Medulla oblongata (tissue), 1 donor: ENCODE results near the gene GATAD2A.
A peak's percentile ranks its signal among the peaks of the same experiment; 100 is the strongest.
"Not testable (repeated sequence)": the region's sequence is repeated elsewhere in the genome, so short reads cannot be mapped to it uniquely, and the experiment has no call there.

Experiments used
- DNase-seq: peaks from one replicate; pipeline ENCODE4 v3.0.0-alpha.2; 2015; ENCODE audit errors: extremely low spot score

GATAD2A gene

DNA sequence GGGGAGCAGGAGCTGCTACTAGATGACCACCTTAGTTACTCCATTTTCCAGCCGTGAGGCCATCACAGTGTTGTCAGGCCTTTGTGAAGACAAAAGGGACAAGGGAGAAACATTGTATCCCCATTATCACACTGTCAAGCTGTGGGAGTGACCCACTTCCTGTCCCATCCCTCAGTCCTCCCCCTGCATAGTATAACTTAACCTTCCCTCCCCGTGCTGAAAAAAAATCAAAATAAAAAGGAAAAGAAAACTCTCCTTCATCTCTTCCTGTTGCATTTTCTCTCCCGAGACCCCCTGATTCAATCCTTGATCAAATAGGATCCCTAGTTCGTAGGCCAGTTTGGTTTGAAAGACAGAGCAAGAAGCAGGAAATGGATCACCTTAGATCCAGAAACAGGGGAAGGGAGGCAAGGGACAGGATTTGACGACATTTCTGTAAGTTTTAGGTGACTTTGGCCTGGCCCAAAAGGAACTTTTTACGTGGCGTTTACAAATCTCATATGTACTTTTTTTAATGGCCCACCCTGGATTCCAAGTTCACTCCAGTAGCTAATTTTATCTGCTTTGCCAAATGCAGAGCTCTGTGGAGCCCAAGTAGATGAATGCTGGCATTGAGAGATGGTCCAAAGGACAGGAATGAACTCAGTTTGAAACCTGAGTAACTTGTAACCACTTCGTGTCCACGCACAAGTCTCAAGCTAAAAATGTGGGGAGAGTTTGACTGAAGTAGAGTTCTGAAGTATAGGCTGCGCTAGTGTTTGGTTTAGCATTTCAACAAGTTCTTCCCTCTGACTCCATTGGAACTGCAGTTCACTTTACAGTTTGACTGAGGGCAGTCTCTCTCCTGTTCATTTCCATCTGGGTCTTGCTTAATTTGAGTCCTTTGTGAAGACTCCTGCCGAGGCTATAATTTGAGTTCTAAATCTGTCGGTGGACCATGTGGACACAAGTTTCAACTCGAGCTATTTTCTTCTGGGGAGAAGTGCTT lies 16.6 kb upstream of the GATAD2A start:
- DNase-seq, result no peak

- DNase-seq, result not testable (repeated sequence)
Observed at GRCh38 chr19:19389683-19390082, 15.8 kb upstream of the GATAD2A start.

GRCh38 chr19:19394333-19394732 lies 11.1 kb upstream of the GATAD2A start:
- not testable (repeated sequence) for DNase-seq

DNA sequence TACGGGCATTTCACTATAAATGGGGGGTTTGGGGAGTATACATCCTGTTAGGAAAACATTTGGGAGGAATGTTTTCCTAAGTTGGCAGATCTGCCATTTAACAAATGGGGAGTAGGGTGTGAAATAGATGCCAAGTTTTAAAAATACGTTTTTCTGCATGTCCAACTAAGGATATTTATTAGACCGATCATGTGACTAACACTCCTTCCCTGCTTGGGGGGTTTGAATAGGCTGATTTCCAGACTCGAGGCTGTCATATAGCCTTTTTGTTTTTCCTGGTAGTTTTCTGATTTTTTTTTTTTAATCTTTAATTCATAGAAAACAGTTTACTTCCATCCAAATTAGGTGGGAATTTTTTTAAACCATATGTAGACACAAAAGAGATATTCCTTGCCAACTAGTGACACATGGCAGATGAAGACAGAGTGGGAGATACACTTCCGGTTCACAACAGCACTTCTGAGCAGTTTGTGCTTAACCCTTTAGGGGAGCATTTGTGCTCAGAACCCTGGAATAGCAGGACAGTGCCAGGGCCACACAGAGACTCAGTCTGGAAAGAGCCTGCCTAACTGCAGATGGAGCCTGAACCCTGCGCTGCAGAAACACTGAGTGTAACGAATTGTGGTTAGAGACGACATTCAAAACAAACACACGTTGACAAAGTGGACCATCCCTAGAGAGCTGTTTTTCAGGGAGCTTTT lies 5.6 kb upstream of the GATAD2A start:
- DNase-seq, result no peak

DNA sequence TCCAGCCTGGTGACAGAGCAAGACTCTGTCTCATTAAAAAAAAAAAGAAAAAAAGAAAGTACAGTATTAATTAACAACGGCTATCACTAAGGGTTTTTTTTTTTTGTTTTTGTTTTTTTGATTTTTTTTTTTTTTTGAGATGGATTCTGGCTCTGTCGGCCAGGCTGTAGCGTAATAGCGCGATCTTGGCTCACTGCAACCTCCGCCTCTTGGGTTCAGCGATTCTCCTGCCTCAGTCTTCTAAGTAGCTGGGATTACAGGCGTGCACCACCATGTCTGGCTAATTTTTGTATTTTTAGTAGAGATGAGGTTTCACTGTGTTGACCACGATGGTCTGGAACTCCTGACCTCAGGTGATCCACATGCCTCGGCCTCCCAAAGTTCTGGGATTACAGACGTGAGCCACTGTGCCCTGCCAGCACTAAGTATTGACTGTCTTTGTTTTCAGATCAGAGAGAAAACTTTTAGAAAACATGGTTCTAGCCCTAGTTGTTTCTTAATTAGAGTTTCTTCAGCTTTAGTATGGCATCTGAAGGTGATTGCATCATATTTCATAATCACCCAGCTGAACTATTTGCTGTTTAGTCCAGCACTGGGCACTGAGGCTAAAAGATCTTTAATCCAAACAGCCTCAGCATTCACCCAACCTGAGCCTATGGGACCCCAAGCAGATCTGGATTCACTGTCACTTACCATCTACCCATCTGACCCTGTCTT lies 2.7 kb upstream of the GATAD2A start:
- DNase-seq, result no peak

DNA sequence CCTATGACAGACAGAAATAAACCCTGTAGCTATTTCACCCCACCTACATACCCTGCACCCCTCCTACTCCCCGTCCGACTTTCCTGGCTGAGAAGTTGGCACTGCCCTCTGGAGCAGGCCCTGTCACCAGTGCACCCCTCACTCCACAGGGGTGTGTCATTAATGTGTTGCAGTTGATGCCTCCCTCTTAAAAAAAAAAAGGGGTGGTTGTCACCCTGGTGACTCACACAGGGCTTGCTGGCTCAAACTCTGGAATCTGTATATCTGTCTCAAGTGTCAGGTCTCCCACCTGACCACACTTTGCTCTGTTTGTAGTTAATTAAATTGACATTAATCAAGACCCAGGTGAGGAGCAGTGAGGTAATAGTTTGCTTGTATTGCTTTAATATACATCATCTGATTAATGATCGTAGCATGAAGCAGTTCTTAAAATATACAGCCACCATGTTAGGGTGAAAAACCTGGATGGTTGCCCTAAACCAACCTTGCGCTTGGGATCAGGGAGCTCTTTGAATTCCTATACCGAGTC lies 2.0 kb upstream of the GATAD2A start:
- no peak for DNase-seq

DNA sequence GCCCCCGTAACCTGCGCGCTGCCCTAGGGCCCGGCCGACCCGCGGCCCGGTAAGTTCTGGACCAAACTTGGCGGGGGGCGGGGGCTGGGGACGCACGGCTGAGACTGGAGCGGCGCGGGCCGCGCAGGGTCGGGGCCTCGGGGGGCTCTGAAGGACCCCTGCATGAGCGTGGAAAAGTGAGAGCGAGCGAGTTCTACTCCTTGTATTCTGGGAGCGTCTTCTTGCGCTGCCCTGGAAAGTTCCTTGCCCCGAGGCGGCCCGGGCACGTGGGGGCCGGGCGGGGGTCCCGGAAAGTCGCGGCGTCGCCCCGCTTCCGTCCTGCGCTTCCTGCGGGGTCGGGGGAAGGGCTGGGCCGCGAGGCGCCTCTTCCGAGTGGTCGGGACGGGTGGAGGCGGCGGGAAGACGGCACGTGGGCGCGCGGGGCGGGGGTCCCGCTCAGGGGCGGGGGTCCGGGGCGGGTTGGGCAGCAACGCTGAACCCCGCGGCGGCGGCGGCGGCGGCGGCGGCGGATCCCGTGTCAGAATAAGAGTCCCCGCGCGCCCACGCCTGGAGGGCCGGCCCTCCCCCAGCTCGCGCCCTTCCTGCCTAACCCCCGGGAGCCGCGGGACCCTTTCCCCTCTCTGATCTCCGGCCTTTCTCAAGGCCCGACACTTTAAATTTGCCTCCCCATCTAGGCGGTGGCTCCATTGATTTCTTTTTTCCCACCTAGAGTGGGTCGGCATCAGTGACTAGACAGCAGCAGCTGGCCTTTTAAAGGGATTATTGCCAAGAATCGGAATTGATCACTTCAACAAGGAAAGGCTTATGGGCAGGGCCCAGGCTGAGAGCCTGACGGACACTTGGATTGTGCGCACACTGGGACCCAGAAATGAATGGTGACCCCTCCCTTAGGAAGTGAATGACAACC lies 749 bp downstream of the GATAD2A start:
- DNase-seq, result peak; percentile 39

DNA sequence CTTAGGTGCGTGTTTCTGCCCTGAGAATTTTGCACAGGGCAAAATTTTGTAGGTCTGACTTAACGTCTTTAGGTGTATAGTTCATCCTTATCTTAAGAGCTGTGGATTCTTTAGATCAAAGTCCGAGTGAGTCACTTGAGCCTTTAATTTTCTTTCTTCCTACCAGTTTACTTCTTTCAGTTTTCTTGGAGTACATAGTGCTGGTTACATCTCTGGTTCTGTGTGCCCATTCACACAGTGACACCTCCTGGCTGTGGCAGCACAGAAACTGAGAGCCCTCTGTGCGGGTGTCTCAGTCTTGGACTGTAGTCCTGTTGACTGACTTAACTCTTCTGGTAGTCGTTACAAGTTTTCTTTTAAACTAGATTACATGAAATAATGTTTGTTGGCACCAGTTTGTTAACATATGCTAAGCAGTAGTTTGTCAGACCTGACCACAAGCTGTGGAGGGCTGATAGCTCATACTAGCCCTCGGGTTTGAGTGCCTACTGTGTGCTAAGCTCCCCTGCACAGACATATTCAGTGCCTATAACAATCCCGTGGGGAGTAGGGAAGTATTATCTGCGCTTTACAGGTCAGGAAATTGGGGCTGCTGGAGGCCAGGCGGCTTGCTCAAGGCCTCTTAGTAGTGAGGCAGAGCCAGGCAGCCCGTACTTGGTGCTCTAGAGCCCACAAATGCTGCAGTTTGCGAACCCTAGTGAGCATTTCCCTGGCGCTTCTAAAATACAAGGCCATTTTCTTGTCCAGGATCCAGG lies 1.6 kb downstream of the GATAD2A start:
- DNase-seq, result peak; percentile 81

DNA sequence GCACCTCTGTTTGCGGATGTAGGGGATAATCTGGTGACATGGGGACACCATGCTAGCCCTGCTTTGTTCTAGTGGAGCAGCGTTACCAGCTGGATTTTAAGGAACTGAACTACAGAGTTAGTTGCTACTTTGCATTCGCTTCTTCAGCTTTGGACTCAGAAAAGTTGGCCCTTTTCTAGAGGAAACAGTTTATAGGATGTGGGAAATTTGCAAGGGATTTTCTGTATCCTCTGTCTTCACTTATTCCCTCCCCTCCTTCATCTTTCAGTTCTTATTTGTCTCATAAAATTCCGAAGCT lies 2.1 kb downstream of the GATAD2A start:
- DNase-seq, result no peak

DNA sequence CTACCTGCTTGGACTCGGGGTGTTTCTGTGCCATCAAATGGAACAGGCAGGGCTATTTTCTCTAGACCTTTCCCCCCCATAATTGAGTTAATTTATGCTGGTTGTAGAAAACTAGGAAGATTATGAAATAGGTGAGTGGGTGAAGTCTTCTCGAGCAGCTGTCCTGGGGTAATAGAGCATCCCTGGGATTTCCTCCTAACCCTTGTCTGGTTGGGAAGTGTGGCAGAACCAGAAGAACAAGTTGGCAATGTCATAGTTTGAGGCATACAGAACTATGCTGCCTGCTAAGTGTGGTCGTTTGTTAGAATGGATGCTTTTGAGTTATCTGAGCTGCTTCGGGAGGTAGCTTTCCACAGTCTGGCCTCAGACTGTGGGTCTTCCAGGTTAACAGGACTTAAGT lies 3.7 kb downstream of the GATAD2A start:
- DNase-seq, result no peak

GRCh38 chr19:19409631-19410030 lies 4.2 kb downstream of the GATAD2A start:
- DNase-seq, result no peak

DNA sequence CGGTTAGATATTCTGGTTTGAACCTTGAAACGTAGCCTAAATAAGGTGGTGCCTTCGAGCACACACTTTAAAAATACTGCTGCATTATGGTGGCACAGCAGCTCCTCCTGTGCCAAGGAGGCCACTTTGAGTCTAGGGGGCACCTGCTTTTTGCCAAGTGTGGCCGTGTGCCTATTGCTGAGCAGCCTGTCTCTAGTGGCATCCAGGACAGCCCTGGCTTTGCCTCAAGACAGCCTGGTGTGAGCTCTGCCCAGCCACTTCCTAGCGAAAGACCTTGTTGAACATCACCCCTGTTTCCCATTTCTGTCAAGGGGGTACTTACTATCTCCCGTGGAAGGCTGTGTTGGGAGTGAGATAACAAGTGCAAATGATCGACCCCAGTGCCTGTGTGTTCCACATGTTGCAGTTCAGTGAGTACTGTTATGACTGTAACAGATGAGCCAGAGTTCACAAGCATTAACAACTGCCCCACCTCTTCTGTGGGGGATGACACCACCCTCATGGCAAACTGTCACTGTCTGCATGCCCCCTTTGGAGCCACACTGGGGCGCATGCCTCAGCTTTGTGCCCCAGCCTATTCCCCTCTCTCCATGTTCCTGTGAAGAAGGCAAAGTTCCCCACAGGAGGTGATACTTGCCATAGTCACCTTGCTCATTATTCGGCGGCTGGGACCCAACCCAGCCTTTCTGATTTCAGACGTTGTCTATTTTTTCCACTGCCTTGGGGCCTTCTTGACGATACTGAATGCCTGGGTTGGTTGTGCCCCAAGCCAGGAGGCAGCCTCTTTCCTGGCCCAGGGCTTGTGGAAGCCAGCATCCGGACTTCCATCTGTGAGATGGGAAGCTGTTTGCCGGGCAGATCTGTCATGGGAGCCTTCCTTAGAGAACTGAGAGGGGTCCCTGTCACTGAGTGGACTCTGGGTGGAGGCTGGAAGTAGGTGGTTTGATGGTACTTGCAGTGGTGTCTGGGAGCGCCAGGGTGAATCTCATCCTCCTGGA lies 5.4 kb downstream of the GATAD2A start:
- no peak for DNase-seq

DNA sequence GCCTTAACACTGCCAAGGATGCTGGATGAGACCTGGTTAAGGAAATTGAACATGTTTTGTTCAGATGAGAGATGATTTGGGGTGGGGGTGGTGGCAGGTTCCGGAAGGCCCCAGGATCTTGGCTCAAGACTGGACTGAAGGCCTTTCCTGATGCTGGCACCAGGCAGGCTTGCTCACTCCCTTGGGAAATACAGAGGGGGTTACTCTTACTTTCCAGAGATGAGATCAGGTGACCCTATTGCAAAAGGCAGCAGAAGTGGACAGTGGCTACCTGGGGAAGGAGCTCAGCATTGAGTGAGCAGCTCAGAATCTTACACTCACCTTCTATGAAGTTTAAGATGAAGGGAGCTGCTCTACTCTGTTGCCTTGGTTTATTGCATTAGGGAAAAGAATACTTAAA lies 10.8 kb downstream of the GATAD2A start:
- DNase-seq, result no peak

- DNase-seq, result no peak
Observed at GRCh38 chr19:19417046-19417445, 11.6 kb downstream of the GATAD2A start.

DNA sequence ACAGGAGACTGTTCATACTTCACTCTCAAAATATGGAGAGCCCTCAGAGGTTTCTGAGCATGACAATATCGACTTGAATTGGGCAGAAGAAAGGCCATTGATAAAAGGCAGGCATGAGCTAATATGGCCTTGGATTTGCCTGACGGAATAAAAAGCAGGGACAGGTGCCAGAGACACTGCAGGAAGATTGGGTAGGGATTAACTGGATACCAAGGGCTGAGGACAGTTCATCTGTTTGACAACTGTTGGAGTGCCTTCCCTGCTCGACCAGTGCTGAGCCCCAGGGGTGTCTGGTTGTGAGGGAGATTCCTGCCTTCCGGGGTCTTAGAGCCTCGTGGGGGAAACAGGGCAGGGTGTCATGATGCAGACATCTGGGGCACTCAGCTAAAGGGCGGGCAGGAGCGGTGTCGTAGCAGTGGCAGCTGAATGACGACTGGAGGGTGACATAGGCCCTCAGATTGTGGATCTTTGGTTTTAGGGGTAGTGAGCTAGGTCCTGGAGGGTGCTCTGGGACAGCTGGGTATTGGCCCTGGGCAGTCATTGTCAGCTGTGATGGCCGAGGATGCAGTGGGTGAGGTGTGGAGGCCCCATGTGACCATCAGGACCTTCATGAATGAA lies 12.3 kb downstream of the GATAD2A start:
- DNase-seq, result no peak

GRCh38 chr19:19418555-19419260 lies 13.2 kb downstream of the GATAD2A start:
- DNase-seq, result no peak

DNA sequence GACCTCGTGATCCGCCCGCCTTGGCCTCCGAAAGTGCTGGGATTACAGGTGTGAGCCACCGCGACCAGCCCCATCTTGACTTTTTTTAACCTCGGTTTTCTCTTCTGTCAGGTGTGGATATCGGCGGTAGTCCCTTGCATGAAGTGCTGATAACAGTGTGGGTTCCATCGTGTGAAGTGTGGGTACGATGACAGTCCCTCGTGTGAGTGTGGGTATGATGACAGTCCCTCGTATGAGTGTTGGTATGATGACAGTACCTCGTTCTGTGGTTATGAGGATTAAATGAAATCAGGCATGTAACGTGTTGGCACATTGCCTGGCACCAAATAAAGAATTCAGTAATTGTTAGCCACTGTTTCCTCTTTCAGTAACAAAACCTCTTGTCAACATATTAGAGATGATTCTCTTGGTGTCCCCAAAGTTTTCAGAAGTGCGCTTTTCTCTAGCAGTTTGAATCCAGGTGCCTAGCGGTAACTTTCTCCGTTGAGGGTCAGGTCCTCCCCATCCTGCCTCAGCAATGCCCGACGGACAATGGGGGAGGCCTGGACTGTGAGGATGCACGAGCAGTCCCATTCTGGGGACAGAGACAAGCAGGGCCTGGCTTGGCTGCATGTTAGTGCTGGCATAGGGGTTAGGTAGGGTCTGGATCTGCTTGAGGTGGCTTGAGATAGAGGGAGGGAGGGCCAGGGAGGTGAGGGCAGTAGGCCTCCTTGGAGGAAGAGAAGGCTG lies 15.3 kb downstream of the GATAD2A start:
- no peak for DNase-seq
